ENCODE results near the gene ASTN2.

ASTN2 gene

DNA sequence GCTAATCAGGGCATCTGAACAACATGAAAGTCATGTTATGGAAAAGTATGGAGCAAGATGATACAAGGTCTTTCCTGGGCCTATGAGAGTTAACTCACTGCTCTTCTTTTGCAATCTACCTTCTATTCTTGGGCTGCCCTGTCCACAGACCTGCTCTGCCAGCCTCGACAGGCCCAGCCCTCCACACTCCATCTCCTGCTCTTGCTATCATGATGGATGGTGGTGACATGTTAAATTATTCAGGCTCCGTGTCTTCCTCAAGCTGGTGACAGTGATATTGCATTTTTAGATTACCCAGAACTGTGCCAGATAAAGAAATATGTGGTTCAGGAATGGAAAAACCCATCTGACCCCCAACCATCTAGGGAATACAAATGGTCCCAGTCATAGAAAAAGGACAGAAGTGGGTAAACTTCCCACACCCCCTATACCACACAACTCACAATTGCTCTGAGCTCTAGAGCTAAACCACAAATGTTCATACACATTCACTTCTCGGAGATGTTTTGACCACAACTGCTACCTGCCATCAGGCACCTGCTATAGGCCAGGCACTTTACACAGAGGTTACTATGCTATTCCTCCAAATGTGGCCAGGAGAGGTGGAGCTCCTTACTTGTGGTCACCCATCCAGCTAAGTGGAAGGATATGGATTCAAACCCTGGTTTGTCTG is 311.3 kb downstream of the ASTN2 start:
- no peak for DNase-seq

DNA sequence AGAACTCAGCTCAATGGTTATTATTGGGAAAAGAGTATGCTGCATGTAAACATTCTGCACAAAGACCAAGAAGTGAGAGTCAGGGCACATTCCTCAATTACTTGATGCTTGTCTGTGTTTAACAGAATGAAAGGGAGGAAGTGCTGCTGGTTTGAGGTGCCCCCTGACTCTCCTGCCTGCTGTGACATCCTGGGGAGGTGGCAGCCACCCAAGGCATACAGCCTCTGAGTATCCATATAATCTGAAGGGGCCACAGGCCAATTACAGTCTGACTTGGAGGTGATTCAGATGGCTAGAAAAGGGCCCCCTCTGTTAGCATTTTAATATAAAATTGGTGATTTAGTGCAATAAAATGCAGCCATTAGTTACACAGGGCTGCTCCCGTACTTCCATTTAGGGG is 313.8 kb downstream of the ASTN2 start:
- no peak for DNase-seq

GRCh38 chr9:117098331-117098730 is 316.5 kb downstream of the ASTN2 start:
- no peak for DNase-seq

DNA sequence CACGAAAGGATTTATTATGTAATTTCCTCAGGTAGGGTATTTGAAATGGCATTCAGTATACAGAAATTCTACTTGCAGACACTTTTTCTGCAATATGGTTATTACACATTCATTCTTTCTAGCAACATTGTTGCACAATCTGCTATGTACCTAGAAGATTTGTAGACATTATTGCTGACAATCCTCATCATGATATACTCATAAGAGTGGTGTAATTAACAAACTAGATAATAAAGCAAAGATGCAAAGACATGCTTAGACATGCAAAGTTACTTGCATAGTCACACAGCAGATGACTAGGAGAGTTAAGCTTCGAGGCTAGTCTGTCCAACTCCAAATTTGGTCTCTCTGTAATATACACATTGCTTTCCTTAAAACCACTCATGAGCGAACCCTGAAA is 317.1 kb downstream of the ASTN2 start:
- DNase-seq: no peak

DNA sequence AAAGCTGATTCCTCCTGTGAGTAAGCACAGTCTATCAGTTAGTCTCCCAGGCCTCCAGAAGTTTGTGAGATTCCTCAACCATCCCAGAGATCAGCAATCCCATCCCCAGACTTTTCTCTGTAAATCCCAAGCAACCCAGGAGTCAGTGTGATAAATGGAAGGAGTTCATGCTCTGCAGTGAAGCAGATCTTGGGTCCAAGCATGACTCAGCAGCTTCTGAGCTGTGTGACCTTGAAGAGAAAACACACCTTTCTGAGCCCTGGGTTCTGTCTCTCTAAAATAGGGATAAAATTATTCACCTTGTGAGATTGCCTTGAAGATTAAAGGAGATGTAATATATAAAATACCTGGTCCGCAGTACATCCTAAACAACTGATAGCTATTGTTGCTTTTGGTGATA is 318.7 kb downstream of the ASTN2 start:
- DNase-seq: no peak

- DNase-seq: no peak
Observed at GRCh38 chr9:117095081-117095480, 319.8 kb downstream of the ASTN2 start.

DNA sequence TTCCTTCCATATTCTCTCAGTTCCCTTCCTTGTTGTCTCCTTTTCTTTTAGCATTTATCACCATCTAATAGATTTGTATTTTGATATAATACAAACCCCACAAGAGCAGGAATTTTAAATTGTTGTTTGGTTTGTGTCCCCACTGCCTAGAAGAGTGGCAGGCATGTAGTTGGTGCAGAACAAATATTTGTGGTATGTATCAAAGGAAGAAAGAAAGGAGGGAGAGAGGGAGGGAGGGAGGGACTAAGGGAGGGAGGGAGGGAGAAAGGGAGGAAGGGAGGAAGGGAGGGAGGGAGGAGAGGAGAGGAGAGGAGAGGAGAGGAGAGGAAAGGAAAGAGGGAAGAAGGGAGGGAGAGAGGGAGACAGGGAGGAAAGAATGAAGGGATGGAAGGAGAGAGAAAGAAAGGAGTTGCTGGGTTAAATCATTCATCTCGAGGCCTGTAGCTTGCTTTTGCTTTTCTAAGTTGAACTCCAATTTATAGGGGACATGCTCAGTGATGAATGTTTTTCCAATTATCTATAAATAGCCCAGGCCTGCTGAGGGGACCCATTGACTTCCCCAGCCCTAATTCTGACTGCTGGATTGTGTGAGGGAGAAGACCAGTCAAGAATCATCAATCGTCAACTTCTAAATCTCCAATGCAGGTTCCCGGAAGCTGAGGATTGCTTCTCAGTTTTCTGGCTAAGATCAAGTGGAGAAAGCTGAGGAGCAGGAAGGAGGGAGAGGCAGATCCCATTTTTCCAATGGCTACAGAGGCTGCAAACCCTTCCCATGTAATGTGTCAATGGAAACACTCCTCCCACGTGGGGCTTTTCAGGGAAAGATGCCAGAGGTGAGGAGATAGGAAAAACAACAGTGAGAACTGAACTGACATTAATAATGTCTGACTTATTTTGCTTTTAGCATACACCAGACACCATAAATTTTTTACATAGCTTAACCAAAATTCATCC is 320.7 kb downstream of the ASTN2 start:
- DNase-seq: no peak

GRCh38 chr9:117092582-117092981 is 322.3 kb downstream of the ASTN2 start:
- DNase-seq: no peak

DNA sequence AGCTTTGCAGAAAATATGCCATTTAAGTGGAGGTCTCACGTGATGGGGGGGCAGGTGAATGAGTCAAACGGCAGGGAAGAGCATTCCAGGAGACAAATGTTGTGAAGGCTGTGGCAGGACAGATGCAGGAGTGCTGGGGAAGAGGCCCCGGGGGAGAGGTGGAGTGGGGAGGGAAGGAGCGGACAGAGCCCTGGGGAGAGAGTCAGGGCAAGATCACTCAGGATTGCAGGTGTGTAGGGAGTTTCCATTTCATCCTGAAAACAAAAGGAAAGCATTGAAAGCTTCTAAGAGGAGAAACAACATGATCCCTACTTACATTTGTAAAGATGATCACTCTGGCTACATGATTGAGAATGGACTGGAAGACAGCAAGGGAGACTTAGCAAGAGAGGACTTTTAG is 323.3 kb downstream of the ASTN2 start:
- DNase-seq: no peak

DNA sequence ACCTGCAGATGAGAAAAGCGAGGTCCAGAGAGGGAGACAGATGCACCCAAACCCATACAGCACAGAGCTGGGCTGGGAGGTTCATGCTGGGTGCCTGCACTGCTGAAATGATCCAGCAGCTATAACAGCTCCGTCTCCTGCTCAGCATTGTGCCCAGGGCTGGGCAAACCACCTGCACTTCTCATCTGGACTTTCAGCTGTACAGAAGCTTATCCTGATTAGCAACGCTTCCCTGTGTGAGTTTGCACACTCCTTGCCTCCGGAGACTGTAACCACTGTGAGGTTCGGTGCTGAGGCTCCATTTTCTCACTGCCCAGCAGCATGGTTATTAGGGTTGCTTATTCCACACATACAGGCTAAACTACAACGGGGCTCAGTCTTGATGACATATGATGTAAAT is 326.1 kb downstream of the ASTN2 start:
- no peak for DNase-seq

DNA sequence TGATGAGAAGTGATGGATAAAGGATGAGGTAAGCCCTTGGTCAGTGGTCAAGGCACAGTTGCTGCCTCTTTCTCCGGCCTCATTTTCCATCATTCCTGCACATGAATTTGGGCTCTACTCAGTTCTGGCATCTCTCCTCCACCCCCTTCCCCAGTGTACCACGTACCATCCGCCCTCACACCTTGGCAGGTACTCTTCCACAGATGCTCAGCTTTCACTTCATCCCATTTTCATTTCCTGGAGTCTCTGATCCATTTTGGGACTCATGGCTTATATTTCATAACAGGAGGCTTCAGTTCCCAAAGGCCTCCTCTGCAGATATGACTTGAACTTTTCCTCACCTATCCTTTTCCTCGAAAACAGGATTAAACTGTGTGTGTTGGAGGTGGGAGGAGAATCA is 326.7 kb downstream of the ASTN2 start:
- DNase-seq: no peak

DNA sequence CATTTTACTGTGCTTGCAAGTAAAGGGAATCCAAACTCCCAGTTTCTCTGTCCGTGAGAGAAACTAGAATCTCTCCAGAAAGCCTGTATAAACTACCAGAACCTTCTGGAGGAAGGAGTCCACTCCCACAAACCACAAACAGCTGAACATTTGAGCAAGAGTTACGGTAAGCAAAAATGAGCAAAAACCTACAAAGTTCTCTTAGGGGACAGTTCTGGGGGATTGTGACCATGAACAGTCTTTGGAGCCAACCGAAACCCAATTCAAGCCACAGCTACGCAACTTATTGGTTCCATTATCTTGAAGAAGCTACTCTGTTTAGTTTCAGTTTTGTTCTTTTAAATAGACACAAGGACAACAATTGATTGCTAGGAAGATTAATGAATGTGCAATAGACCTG is 330.6 kb downstream of the ASTN2 start:
- DNase-seq: no peak

- DNase-seq: no peak
Observed at GRCh38 chr9:117083559-117083958, 331.3 kb downstream of the ASTN2 start.

DNA sequence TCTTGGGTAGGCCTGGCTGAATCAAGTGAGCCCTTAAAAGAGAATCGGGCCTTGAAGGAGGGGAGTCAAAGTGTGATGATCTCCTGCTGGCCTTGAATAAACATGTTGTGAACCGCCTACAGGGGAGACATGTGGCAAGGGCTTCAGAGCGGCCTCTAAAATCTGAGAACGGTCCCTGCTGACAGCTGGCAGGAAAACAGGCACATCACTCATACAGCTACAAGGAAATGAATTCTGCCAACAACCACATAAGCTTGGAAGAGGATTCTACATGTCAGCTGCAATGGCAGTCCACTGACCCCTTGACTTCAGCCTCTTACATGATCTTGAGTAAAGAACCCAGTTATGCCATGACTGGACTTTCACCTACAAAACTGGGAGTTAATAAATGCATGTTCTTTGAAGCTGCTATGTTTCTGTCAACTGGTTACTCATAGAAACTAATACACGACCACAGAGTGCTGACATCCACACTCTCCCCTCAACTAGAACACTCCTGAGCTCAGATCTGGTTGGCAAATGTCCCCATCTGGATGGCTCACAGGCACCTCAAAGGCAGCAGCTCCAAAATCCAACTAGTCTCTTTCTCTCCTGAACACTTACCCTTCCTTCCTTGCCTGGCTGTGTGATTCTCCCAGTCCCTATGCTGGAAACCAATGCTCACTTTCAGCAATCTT is 333.1 kb downstream of the ASTN2 start:
- DNase-seq: peak; percentile 54

DNA sequence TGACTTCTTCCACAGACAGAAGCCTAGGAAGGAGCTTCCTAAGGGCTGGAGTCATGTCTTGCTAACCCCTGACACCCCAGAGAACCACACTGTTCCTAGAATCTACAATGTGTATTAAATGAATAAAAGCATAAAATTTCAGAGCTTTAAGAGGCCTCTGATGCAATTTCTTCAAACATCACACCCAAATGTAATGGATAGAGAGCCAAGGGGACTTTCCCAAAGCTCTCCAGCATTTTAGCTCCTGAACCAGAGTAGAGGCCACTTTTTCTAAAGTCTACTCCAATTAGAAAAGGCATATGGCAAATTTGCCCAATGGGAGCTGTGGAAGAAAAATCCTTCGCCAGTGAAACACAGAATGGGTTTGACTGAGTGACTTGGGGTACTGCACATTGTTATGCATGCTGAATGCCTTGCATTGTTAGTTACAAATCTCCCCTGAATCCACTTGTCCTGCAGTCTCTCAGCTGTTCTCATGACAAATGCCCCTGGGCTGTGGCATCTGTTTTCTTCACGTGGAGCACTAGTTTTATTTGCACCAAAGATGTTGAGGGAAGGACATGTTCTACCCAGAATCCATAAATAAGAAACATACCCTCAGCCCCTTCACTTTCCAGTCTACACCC is 334.0 kb downstream of the ASTN2 start:
- DNase-seq: no peak

DNA sequence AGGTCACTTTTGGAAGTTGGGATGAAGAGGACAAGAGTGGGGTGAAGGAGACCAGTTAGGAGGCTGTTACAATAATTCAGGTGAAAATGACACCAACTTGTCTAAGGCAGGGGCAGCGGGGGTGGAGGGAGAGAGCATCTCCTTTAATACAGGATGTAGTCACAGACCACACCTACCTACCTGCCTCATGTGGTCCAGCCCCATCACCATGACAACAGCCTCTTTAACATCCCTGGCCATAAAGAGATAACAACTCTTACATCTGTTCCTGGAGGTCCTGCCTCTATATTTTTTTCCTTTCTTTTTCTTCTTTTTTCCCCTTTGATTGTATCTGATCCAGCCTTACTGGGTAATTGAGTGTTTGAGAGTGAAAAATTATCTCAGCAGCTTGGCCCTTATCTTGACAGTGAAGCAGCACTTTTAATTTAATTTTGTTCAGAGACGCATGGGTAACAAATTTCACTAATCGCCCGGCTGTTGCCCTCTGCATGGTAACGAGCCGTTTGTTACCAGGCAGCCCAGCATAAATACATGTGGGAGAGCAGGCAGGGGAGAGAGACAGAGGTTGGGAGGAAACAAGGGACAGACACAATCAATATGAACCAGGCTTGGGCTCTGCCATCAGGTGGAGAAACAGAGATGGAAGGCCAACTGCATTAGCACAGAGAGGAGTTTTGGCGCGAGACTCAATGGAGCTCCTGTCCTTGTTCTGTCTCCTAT is 338.1 kb downstream of the ASTN2 start:
- peak; percentile 12 for DNase-seq

DNA sequence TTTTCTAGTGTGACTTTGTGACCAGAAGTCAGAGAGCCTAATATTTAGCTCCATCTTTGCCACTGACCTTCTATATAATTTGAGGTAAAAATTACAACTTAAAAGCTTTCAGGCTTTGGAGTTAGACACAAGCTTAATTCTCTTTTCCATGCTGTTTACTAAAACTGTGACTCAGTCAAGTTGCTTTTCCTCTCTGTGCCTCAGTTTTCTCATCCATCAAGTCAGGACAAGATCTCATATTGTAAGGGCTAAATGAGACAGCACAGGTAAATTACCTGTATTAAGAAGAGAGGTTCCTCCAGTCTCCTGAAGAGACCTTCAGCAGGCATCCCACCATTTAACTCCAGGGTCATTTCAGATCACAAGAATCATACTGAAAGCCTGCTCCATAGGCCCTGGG is 339.2 kb downstream of the ASTN2 start:
- no peak for DNase-seq

- peak; percentile 40 for DNase-seq
Observed at GRCh38 chr9:117074784-117075520, 339.9 kb downstream of the ASTN2 start.

- DNase-seq: no peak
Observed at GRCh38 chr9:117074342-117074662, 340.6 kb downstream of the ASTN2 start.

DNA sequence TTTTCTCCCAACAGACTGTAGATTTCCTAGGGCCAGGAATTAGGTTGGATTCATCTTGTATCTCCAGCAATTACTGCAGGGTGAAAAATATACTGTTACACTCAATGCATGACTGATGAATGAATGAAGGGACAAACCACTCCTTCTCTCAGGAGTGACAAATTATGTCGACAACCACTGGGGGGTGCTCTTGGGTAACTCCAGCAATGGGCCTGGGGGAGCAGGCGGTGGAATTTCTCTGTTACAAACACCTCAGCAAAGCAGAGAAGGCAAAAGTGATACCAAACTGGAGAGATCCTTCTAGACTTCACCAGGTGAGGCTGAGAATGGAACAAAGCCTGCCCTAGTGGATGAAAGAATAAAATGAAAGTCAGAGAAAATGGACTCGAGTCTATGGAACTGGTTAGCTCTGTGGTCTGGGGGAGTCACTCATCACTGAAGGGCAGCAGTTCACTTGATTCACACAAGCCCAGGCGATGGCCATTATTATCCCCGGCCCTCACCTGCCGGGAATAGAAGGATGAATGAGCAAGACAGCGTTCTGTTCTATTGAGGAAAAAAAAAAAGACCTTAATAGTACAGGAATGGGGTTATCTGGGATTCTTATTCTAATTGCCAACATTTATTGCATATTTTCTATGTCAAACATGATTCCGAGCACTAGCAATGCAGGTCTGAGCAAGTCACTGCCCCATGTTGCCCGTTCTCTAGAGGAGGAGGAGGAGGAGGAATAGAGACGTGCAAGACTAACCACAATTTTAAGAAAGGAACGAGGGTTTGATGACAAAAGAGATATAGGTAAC is 341.1 kb downstream of the ASTN2 start:
- DNase-seq: no peak

- no peak for DNase-seq
Observed at GRCh38 chr9:117073071-117073470, 341.8 kb downstream of the ASTN2 start.
